ENCODE results near the gene PRG3.

Gene PRG3

DNA sequence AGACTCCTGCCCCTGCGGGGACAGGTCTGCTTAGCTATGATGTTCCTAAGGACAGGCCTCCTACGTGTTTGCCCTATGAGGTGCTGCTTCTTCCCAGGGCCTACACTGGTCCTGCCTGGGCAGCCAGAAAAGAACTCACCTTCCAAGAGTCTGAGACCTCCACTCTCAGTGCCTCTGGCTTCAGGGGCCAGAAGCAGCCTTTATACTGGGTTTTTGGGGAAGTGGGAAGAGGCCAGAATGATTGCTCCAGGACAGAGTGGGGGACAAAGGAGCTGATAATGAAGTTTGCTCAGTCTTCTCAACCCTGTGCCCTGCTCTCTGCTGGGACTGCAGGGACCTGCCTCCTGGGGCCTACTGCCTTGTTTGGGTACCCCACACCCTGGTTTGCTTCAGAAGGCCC is at the start of gene PRG3:
TSS of gene PRG3 (minus strand) at position 176 of the 400 bp plus-strand sequence. CDS start 442 bp downstream, outside the sequence.
- no peak for DNase-seq

GRCh38 chr11:57429946-57430345 is 49.0 kb upstream of the PRG3 start:
- no peak for DNase-seq

GRCh38 chr11:57428643-57429042 is 47.7 kb upstream of the PRG3 start:
- no peak for DNase-seq

GRCh38 chr11:57427727-57428082 is 46.8 kb upstream of the PRG3 start:
- no peak for DNase-seq

DNA sequence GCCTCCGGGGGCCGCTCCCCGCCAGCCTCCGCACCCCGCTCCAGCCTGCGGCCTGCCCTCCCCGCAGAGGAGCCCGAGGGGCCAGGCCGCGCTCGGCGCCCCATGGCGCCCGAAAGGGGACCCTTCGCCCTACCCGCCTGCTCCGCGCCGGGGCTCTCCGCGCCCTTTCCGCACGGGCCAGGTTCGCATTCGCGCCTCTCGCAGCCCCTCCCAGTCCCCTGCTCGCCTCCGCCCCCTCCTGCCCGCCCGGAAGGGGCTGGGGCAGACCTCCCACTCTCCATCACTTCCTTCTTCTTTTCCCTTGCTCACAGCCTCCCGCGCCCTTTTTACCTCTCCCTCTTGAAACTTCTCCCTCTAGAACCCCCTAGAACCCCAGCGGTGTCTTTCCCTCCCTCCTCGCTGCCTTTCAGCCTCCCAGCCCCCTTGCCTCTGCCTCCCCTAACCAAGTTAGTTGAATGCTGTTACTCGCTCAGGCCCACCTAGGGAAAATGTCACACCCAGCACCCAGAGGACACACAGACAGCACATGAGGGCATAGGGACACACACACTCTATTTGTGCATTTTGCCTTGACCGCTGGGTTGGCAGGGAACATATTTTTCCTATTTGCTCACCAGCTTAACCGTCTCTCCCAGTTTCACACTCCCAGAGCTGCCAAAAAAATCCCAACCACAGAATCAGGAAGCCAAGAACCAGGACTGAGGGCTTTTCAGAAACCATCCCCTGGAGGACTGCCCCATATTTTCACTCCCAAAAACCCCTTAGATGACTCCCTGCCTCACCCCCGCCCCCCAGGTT is 46.2 kb upstream of the PRG3 start, which contains the start of gene SLC43A3:
TSS of gene SLC43A3 (minus strand) at position 193 of the 798 bp plus-strand sequence. CDS start 949 bp downstream, outside the sequence.
- DNase-seq, result no peak

DNA sequence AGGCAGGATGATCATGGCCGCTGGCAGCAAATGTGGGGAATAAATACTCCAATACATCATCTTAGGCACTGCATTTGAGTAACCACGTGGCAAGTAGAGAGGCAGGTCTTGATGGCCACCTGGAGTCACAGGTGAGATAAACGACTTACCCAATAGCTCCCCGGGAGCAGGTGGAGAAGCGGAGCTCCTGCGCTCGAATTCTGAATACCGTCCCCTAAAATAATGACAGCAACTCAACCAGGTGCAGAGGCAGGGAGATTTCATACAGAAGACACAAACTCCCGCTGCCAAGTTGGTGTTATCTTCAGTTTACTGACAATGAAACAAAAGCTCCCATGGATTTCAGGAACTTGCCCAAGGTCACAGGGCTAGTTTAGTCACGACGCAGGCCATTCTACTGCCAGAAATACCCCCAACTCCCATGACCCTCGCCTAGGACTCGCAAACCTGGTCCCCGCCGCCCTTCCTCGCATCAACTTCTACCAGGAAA is 45.5 kb upstream of the PRG3 start:
- no peak for DNase-seq

- DNase-seq, result no peak
Observed at GRCh38 chr11:57425565-57426438, 44.9 kb upstream of the PRG3 start.

DNA sequence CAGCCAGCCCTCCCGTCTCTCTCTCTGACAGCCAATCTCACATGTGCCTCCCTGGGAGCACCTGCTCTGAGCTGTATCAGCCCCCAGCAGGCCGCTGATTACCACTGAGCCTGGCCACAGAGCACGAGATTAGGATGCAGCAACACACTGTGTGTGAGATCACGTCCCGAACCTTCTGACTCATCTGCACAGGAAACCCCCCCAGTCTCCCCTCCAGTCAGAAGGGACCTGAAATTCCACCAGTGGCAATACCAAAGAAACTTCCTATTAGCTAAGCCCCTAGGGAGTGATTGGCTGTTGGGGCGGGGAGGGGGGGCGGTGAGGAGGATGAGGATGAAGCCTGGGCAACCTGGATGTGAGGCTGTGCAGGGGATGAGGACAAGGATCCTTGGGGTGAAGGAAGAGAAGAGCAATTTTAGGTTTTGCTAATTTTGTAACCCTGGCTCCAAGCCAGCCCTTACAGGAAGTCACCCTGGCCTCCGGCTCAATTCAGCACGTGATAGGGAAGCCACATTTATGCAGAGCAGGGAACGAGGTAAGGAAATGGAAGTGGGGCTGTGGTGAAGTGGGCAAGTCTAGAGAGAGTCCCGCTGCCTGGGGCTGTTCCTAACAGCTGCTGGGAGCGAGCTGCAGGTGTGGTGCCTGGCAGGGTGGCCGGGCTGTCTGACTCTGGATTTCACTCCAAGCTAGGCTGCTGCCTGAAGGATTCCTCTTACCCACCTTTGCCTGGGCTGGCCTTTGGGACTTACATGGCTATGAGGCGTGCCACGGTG is 44.0 kb upstream of the PRG3 start:
- DNase-seq, result no peak

- DNase-seq, result no peak
Observed at GRCh38 chr11:57424137-57424791, 43.3 kb upstream of the PRG3 start.

- no peak for DNase-seq
Observed at GRCh38 chr11:57422669-57423068, 41.7 kb upstream of the PRG3 start.

DNA sequence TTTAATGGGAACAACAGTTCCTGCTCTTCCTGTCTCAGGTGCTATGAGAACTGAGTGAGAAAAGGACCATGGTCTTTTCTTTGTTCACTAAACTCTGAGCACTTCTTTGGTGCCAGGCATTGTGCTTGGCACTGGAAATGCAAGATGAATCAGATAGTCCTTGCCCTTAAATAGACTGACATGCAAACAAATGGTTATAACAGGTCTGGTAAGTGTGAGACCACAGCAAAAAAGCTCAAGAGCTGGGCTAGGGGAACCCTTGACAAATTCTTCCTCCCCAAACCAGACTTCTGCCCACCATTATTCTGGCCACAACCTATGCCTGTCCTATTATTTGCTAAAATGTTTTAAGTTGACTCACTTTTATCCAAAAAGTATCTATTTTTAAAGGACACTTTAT is 40.9 kb upstream of the PRG3 start:
- DNase-seq, result no peak

DNA sequence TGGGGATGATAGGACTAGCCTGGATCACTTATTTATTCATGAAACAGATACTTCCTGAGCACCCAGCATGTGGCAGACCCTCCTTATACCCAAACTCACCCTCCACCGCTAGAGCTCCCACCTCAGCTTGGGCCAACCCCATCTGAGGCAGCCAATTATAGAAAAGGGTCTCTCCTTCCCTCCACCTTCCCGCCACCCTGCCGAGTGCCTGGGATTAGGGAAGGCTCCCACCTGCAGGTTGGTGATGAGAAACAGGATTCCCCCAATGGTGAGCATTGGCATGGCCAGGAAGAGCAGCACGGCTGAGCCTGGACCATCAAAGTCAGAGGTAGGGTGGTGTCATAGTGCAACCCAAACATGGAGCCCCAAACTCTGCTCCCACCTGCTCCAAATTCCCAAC is 40.1 kb upstream of the PRG3 start:
- no peak for DNase-seq

DNA sequence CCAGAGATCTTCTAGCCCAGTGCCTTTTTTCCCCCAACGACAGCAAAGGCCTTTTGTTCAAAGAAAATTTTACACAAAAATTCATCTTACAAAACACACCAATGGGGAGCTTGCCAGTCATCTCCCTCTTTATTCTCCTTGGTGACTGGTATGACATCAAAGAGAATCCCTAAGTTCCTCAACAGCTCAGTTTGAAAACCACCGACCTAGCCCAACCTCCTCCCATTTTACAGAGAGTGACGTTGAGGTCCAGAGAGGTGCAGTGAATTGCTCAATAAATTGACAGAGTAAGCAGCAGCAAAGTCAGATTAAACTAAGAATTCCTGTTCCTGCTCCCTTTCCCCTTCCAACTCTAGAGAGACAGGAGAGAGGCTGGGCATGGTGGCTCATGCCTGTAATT is 38.2 kb upstream of the PRG3 start:
- DNase-seq, result no peak

GRCh38 chr11:57418131-57418530 is 37.2 kb upstream of the PRG3 start:
- no peak for DNase-seq

GRCh38 chr11:57417056-57417455 is 36.1 kb upstream of the PRG3 start:
- no peak for DNase-seq

GRCh38 chr11:57416436-57416835 is 35.5 kb upstream of the PRG3 start:
- no peak for DNase-seq

GRCh38 chr11:57414612-57415212 is 33.8 kb upstream of the PRG3 start:
- DNase-seq, result no peak

- DNase-seq, result no peak
Observed at GRCh38 chr11:57413681-57414080, 32.7 kb upstream of the PRG3 start.

- DNase-seq, result no peak
Observed at GRCh38 chr11:57410287-57410686, 29.3 kb upstream of the PRG3 start.

DNA sequence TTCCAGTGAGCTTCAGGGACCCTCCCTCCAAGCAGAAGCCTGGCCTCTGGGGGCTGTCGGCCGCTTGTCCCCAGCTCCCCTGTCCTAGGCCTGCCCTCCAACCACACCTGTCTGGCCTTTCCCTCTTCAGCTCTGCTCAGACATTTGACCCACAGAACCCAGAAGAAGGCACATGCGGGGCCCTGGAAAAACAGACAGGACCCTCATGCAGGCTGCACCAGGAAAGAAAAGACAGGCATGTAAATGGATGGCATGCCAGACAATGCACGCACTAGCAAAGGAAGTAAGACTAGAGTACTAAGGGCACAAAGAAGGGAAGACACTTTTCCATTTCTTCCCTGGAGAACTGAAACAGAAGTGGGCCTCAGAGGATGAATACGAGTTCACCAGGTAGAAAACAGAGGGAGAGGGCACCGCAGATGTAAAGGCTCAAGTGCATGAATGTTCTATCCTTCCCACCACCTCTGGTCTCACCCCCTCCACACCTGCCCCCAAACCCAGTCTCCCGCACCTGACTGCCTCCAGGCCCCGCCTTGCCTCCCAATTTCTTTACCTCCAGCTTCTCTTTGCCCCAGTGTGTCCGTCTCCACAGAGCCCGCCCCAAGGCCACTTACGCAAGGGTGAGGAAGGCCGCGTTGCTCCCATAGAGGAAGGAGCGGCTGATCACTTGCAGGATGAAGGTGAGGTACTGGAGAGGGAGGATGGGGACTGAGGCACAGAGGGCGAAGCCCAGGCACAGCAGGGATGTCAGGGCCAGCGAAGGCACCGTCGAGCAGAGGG is 28.6 kb upstream of the PRG3 start:
- DNase-seq, result no peak

GRCh38 chr11:57408771-57409170 is 27.8 kb upstream of the PRG3 start:
- no peak for DNase-seq
